ENCODE data around the gene TNFRSF1A.

DNA sequence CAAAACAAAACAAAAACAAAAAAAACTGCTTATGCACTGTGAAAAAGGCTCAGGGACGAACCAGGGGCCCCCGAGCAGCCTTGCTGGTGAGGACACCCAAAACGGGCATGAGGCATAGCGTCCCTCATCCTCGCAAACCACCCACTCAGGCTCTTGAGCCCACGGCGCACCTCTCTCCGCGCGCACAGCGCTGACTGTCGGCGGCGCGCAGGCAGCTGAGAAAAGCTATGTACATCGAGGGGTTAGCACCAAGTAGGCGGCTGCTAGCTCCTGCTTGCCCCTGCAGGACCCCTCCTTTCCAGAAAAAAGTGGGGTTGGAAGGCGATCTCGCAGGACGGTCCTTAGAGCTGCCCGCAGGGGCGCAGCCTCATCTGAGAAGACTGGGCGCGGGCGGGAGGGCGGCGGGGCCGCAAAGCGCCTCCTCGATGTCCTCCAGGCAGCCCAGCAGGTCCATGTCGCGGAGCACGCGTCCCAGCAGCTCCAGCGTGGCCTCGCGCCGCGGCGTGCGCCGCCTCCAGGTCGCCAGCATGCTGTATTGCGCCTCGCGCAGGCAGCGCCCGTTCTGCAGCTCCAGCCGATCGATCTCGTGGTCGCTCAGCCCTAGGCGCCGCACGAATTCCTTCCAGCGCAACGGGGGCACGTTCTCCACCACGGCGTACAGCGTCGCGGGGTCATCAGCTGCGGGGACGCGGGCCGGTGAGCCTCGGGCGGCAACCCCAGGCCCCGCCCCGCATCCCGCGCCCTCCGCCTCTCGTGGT is 12.8 kb downstream of the TNFRSF1A start:
- TF ChIP-seq, protein P1, sequence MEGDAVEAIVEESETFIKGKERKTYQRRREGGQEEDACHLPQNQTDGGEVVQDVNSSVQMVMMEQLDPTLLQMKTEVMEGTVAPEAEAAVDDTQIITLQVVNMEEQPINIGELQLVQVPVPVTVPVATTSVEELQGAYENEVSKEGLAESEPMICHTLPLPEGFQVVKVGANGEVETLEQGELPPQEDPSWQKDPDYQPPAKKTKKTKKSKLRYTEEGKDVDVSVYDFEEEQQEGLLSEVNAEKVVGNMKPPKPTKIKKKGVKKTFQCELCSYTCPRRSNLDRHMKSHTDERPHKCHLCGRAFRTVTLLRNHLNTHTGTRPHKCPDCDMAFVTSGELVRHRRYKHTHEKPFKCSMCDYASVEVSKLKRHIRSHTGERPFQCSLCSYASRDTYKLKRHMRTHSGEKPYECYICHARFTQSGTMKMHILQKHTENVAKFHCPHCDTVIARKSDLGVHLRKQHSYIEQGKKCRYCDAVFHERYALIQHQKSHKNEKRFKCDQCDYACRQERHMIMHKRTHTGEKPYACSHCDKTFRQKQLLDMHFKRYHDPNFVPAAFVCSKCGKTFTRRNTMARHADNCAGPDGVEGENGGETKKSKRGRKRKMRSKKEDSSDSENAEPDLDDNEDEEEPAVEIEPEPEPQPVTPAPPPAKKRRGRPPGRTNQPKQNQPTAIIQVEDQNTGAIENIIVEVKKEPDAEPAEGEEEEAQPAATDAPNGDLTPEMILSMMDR (IDR thresholded peaks at IDR 0.05; ENCODE audit: insufficient read depth, low read length, poor library complexity, severe bottlenecking): no peak
- no peak for TF ChIP-seq EZH2phosphoT487 (conservative IDR thresholded peaks at IDR 0.05; ENCODE audit: low read length)

All from SU-DHL-6 (cell line).